ENCODE data around the gene UBE3B. TPM values are rescaled to one million over a fixed set of nuclear protein-coding genes. Genes with fewer than 3 reads are reported as not detected.

UBE3B gene
- total RNA-seq, 1 donor from 2014 or later: 28.4 TPM

GRCh38 chr12:109452489-109452888 is 24.9 kb upstream of the UBE3B start:
- no peak overlapping the region for H3K27ac Mint-ChIP-seq
- no peak overlapping the region for H3K4me3 Mint-ChIP-seq
- no peak overlapping the region for H3K9ac ChIP-seq
- no peaks in the 10 kb centered on the region for H3K36me3 ChIP-seq
- H3K9me3 Mint-ChIP-seq: no peaks in the 10 kb centered on the region
- no peaks in the 10 kb centered on the region for H3F3A ChIP-seq (ENCODE audit: low read depth)
- H3K79me2 ChIP-seq (ENCODE audit: low read depth): no peaks in the 10 kb centered on the region
- peaks cover 2% of the 10 kb centered on the region for H3K4me1 ChIP-seq
- DNase-seq (ENCODE audit: low spot score): no peak
- no peak overlapping the region for H2AFZ ChIP-seq (replicated peaks)
- H3K27me3 ChIP-seq: no peaks in the 10 kb centered on the region
- H3K4me1 Mint-ChIP-seq: peaks cover 10% of the 10 kb centered on the region
- peaks cover 3% of the 10 kb centered on the region for H3K27me3 Mint-ChIP-seq (ENCODE audit: insufficient read depth, low read depth)
- H3K36me3 Mint-ChIP-seq: peaks cover 50% of the 10 kb centered on the region
- TF ChIP-seq EZH2 (IDR thresholded peaks at IDR 0.05): no peak
- no peak overlapping the region for H3K4me3 ChIP-seq
- H4K20me1 ChIP-seq (ENCODE audit: low read depth): peaks cover 13% of the 10 kb centered on the region
- H3K27ac ChIP-seq: no peak overlapping the region
- no peak overlapping the region for H3K4me2 ChIP-seq
- H3K9me3 ChIP-seq (ENCODE audit: low read depth): no peaks in the 10 kb centered on the region

GRCh38 chr12:109455706-109456105 is 21.7 kb upstream of the UBE3B start:
- no peaks in the 10 kb centered on the region for H3K9me3 Mint-ChIP-seq
- Histone ChIP-seq H3F3A (ENCODE audit: low read depth) (peaks cover 20% of the 10 kb centered on the region), H3K27me3 (no peaks in the 10 kb centered on the region), H4K20me1 (ENCODE audit: low read depth) (peaks cover 37% of the 10 kb centered on the region), H2AFZ (replicated peaks) (no peak overlapping the region), H3K79me2 (ENCODE audit: low read depth) (peaks cover 20% of the 10 kb centered on the region), H3K27ac (no peak overlapping the region), H3K9ac (no peak overlapping the region), H3K36me3 (no peaks in the 10 kb centered on the region), H3K4me2 (no peak overlapping the region), H3K4me1 (peaks cover 25% of the 10 kb centered on the region), H3K4me3 (no peak overlapping the region), H3K9me3 (ENCODE audit: low read depth) (no peaks in the 10 kb centered on the region)
- H3K4me3 Mint-ChIP-seq: no peak overlapping the region
- H3K27me3 Mint-ChIP-seq (ENCODE audit: insufficient read depth, low read depth): peaks cover 5% of the 10 kb centered on the region
- H3K36me3 Mint-ChIP-seq: peaks cover 47% of the 10 kb centered on the region
- H3K4me1 Mint-ChIP-seq: peaks cover 40% of the 10 kb centered on the region
- no peak for DNase-seq (ENCODE audit: low spot score)
- TF ChIP-seq EZH2 (IDR thresholded peaks at IDR 0.05) (no peak), EZH2phosphoT487 (IDR thresholded peaks at IDR 0.05) (no peak), CTCF (IDR thresholded peaks at IDR 0.05) (no peak)
- H3K27ac Mint-ChIP-seq: no peak overlapping the region

- Mint-ChIP-seq H3K36me3 (peaks cover 34% of the 10 kb centered on the region), H3K27ac (peak overlapping the region; percentile 97), H3K9me3 (no peaks in the 10 kb centered on the region), H3K4me1 (peaks cover 64% of the 10 kb centered on the region), H3K4me3 (peak overlapping the region; percentile 46), H3K27me3 (ENCODE audit: insufficient read depth, low read depth) (peaks cover 4% of the 10 kb centered on the region)
- peak overlapping the region; percentile 66 for H3K4me2 ChIP-seq
- H3K27ac ChIP-seq: peak overlapping the region; percentile 50
- peaks cover 43% of the 10 kb centered on the region for H3K79me2 ChIP-seq (ENCODE audit: low read depth)
- peaks cover 20% of the 10 kb centered on the region for H3F3A ChIP-seq (ENCODE audit: low read depth)
- no peaks in the 10 kb centered on the region for H3K36me3 ChIP-seq
- H3K4me3 ChIP-seq: no peak overlapping the region
- H3K27me3 ChIP-seq: no peaks in the 10 kb centered on the region
- TF ChIP-seq EZH2phosphoT487 (IDR thresholded peaks at IDR 0.05): no peak
- no peak for TF ChIP-seq CTCF (IDR thresholded peaks at IDR 0.05)
- no peak for TF ChIP-seq EZH2 (IDR thresholded peaks at IDR 0.05)
- no peak overlapping the region for H2AFZ ChIP-seq (replicated peaks)
- DNase-seq (ENCODE audit: low spot score): no peak
- no peaks in the 10 kb centered on the region for H3K9me3 ChIP-seq (ENCODE audit: low read depth)
- H4K20me1 ChIP-seq (ENCODE audit: low read depth): peaks cover 61% of the 10 kb centered on the region
- H3K4me1 ChIP-seq: peaks cover 32% of the 10 kb centered on the region
- no peak overlapping the region for H3K9ac ChIP-seq
These were observed 19.3 kb upstream of the UBE3B start for GRCh38 chr12:109458086-109458485.

- Histone ChIP-seq H3K27me3 (no peaks in the 10 kb centered on the region), H3K9ac (no peak overlapping the region), H3K4me2 (peak overlapping the region; percentile 66), H4K20me1 (ENCODE audit: low read depth) (peaks cover 68% of the 10 kb centered on the region), H3K36me3 (no peaks in the 10 kb centered on the region), H3K79me2 (ENCODE audit: low read depth) (peaks cover 44% of the 10 kb centered on the region), H3K4me1 (peaks cover 39% of the 10 kb centered on the region), H3K9me3 (ENCODE audit: low read depth) (no peaks in the 10 kb centered on the region), H3F3A (ENCODE audit: low read depth) (peaks cover 20% of the 10 kb centered on the region), H2AFZ (replicated peaks) (no peak overlapping the region), H3K4me3 (peak overlapping the region; percentile 23), H3K27ac (no peak overlapping the region)
- no peak for TF ChIP-seq CTCF (IDR thresholded peaks at IDR 0.05)
- no peak for TF ChIP-seq EZH2phosphoT487 (IDR thresholded peaks at IDR 0.05)
- no peak for TF ChIP-seq EZH2 (IDR thresholded peaks at IDR 0.05)
- no peaks in the 10 kb centered on the region for H3K9me3 Mint-ChIP-seq
- peaks cover 4% of the 10 kb centered on the region for H3K27me3 Mint-ChIP-seq (ENCODE audit: insufficient read depth, low read depth)
- no peak overlapping the region for H3K4me3 Mint-ChIP-seq
- peaks cover 30% of the 10 kb centered on the region for H3K36me3 Mint-ChIP-seq
- peak overlapping the region; percentile 97 for H3K27ac Mint-ChIP-seq
- peaks cover 71% of the 10 kb centered on the region for H3K4me1 Mint-ChIP-seq
- DNase-seq (ENCODE audit: low spot score): peak; percentile 66
These were observed 18.6 kb upstream of the UBE3B start for GRCh38 chr12:109458771-109459208.
